ENCODE measurements around the gene SIGLEC9.
"Not testable (repeated sequence)": the region's sequence is repeated elsewhere in the genome, so short reads cannot be mapped to it uniquely, and the experiment has no call there.

The SIGLEC9 gene

DNA sequence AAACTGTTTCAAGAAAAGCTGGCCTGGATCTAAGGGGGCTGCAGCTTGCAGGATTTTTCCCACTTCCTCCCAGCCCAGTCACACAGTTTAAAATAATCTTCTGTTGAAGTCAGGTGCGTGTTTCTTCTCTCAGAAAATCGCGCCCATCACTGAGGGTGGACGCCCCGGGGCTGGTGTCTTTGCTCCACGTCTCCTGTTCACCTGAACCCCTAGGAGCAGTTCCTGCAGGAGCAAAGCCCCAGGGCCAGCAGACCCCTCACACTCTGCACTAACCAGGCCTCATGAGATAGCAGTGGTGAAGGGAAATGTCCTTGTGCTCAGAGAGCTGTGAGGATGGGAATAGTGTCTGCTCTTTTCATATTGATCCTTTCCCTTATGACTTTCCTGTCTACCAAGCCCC, 16.5 kb downstream of the SIGLEC9 start (continued):
- TF ChIP-seq ZNF280C (tag by site-specific recombination; IDR thresholded peaks at IDR 0.05) (no peak), ZNF521 (tag by site-specific recombination; IDR thresholded peaks at IDR 0.05) (no peak), ZNF561 (tag by site-specific recombination; IDR thresholded peaks at IDR 0.05; ENCODE audit: borderline replicate concordance) (no peak)

- ChIA-PET CTCF (no interaction called here), POLR2A (no interaction called here)
- Histone ChIP-seq H3K27ac (ENCODE audit: extremely low read depth, low read depth, low read length) (no peak within 1 kb of the TSS), H3K36me3 (ENCODE audit: control insufficient read depth in 2 of 2, insufficient read depth in 1 of 2, low read length in 2 of 2) (no peaks in the 10 kb centered on the region), H3K4me3 (ENCODE audit: low read depth, low read length) (no peak within 1 kb of the TSS), H3K4me1 (ENCODE audit: control insufficient read depth, insufficient read depth, low read length) (no peaks in the 10 kb centered on the region), H3K9me3 (ENCODE audit: control insufficient read depth, insufficient read depth, low read depth, low read length) (no peaks in the 10 kb centered on the region)
- TF ChIP-seq ZNF221 (tag by site-specific recombination; IDR thresholded peaks at IDR 0.05; ENCODE audit: borderline replicate concordance) (no peak), ZNF561 (tag by site-specific recombination; IDR thresholded peaks at IDR 0.05; ENCODE audit: borderline replicate concordance) (no peak), ZNF510 (tag by site-specific recombination; IDR thresholded peaks at IDR 0.05; ENCODE audit: insufficient replicate concordance) (no peak)
Measured at GRCh38 chr19:51142119-51142518, 17.4 kb downstream of the SIGLEC9 start, which contains the start of gene SIGLEC7. Gene SIGLEC7, plus strand, starts transcription at chr19:51142301. Its CDS starts 69 bp downstream, at chr19:51142370.

DNA sequence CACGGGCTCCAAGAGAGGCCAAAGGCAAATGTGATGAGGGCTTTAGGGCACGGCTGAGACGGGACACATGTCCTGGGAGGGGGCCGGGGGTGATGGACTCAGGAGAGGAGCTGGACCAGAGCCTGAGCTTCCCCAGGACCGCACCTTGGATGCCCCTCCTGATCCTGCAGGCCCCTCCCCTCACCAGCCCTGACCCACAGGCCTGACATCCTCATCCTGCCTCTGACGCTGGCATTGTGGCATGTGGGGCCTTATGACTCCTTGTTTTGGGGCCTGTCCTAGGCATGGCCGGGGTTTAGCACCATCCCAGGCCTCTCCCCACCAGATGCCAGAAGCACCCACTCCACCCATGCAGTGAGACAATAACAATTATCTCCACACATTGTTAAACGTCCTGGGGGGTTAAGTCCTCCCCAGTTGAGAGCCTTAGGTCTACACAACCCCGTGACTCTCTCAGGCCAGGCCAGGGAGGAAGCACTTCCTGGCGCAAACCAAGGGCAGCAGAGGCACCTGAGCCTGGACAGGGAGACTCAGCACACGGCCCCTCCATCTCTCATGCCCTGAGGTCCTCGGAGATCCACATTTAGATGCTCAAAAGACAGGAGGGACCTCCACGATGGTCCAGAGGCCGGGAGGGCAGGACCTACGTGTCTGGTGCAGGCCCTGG, 18.2 kb downstream of the SIGLEC9 start:
- H3K4me3 ChIP-seq (ENCODE audit: low read depth, low read length); H3K27ac ChIP-seq (ENCODE audit: extremely low read depth, low read depth, low read length); H3K4me1 ChIP-seq (ENCODE audit: control insufficient read depth, insufficient read depth, low read length); POLR2A ChIA-PET; H3K9me3 ChIP-seq (ENCODE audit: control insufficient read depth, insufficient read depth, low read depth, low read length); CTCF ChIA-PET; H3K36me3 ChIP-seq (ENCODE audit: control insufficient read depth in 2 of 2, insufficient read depth in 1 of 2, low read length in 2 of 2): not testable (repeated sequence)

- TF ChIP-seq, protein P1, sequence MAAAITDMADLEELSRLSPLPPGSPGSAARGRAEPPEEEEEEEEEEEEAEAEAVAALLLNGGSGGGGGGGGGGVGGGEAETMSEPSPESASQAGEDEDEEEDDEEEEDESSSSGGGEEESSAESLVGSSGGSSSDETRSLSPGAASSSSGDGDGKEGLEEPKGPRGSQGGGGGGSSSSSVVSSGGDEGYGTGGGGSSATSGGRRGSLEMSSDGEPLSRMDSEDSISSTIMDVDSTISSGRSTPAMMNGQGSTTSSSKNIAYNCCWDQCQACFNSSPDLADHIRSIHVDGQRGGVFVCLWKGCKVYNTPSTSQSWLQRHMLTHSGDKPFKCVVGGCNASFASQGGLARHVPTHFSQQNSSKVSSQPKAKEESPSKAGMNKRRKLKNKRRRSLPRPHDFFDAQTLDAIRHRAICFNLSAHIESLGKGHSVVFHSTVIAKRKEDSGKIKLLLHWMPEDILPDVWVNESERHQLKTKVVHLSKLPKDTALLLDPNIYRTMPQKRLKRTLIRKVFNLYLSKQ (tag by site-specific recombination; IDR thresholded peaks at IDR 0.05; ENCODE audit: borderline replicate concordance) = no peak
- TF ChIP-seq, protein P2, sequence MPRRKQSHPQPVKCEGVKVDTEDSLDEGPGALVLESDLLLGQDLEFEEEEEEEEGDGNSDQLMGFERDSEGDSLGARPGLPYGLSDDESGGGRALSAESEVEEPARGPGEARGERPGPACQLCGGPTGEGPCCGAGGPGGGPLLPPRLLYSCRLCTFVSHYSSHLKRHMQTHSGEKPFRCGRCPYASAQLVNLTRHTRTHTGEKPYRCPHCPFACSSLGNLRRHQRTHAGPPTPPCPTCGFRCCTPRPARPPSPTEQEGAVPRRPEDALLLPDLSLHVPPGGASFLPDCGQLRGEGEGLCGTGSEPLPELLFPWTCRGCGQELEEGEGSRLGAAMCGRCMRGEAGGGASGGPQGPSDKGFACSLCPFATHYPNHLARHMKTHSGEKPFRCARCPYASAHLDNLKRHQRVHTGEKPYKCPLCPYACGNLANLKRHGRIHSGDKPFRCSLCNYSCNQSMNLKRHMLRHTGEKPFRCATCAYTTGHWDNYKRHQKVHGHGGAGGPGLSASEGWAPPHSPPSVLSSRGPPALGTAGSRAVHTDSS (tag by site-specific recombination; IDR thresholded peaks at IDR 0.05) = no peak
- TF ChIP-seq CTCF (tag by site-specific recombination; IDR thresholded peaks at IDR 0.05) = no peak
- TF ChIP-seq ZNF24 (tag by site-specific recombination; IDR thresholded peaks at IDR 0.05) = no peak
- no peak for TF ChIP-seq ZNF423 (tag by site-specific recombination; IDR thresholded peaks at IDR 0.05)
Measured at GRCh38 chr19:51143486-51143885, 18.8 kb downstream of the SIGLEC9 start.

More at GRCh38 chr19:51143486-51143885, 18.8 kb downstream of the SIGLEC9 start:
- H3K36me3 ChIP-seq (ENCODE audit: control insufficient read depth in 2 of 2, insufficient read depth in 1 of 2, low read length in 2 of 2) = no peaks in the 10 kb centered on the region
- no peak overlapping the region for H3K4me3 ChIP-seq (ENCODE audit: low read depth, low read length)
- H3K4me1 ChIP-seq (ENCODE audit: control insufficient read depth, insufficient read depth, low read length) = no peaks in the 10 kb centered on the region
- H3K27ac ChIP-seq (ENCODE audit: extremely low read depth, low read depth, low read length) = no peak overlapping the region
- CTCF ChIA-PET = interaction anchor here (1.5 kb wide), 1 partner anchor 15 kb away, joined by 6 read pairs; no protein-coding TSS in a partner anchor
- H3K9me3 ChIP-seq (ENCODE audit: control insufficient read depth, insufficient read depth, low read depth, low read length) = no peaks in the 10 kb centered on the region
- POLR2A ChIA-PET = no interaction called here

Data from HEK293 (cell line).